D721Med (cell line): ENCODE results near the gene ATP1B1.
A peak's percentile ranks its signal among the peaks of the same experiment; 100 is the strongest.
"Not testable (repeated sequence)": the region's sequence is repeated elsewhere in the genome, so short reads cannot be mapped to it uniquely, and the experiment has no call there.

Source experiments
- DNase-seq: peaks from one replicate; pipeline ENCODE4 v3.0.0; 2011; ENCODE audit warnings: low spot score; ENCODE audit not compliant: insufficient read length
- FAIRE-seq: peaks from 2 replicates; lab custom pipeline; 2011; peaks lifted over from hg19 to GRCh38; lab: Jason Lieb, UNC
- TF ChIP-seq, protein P1 (sequence below): IDR thresholded peaks from 2 replicates; pipeline ENCODE4 v1.5.1; 2012; ENCODE audit warnings: mild to moderate bottlenecking, control low read depth; ENCODE audit not compliant: insufficient read depth; ENCODE audit errors: missing control alignments

Gene ATP1B1

DNA sequence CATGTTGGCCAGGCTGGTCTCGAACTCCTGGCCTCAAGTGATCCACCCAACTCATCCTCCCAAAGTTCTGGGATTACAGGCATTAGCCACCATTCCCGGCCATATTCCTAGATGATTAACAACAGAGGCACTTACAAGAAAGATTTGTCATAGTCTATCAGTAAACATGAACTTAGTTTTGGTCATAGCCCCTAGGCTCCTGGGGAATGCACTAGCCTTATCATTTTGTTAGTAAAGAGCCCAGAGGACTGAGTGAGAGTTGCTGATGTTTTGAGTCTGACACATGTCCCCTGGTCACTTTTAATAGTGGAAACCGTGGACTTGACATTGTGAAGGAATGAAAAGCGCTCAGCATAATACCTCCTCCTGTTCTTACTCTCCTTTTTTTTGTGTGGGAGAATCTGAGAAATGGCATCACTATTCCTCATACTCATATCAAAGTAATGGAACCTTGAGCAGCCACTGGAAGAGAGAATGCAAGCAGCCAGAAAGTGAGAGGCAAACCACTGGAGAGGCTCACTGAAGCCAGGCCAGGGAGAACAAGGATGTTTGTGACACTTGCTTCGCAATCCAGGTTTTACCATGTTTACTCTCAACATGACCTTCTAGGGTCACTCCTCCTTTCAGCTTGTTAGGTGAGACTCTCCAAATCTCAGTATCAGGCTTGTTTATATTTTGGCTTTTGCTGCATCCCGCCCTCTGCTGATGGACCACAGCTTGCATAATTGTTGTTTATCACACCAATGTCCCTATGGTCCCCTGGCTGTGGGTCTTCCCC, 14.8 kb downstream of the ATP1B1 start:
- no peak for FAIRE-seq
- no peak for DNase-seq
- TF ChIP-seq, protein P1, sequence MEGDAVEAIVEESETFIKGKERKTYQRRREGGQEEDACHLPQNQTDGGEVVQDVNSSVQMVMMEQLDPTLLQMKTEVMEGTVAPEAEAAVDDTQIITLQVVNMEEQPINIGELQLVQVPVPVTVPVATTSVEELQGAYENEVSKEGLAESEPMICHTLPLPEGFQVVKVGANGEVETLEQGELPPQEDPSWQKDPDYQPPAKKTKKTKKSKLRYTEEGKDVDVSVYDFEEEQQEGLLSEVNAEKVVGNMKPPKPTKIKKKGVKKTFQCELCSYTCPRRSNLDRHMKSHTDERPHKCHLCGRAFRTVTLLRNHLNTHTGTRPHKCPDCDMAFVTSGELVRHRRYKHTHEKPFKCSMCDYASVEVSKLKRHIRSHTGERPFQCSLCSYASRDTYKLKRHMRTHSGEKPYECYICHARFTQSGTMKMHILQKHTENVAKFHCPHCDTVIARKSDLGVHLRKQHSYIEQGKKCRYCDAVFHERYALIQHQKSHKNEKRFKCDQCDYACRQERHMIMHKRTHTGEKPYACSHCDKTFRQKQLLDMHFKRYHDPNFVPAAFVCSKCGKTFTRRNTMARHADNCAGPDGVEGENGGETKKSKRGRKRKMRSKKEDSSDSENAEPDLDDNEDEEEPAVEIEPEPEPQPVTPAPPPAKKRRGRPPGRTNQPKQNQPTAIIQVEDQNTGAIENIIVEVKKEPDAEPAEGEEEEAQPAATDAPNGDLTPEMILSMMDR, result no peak

DNA sequence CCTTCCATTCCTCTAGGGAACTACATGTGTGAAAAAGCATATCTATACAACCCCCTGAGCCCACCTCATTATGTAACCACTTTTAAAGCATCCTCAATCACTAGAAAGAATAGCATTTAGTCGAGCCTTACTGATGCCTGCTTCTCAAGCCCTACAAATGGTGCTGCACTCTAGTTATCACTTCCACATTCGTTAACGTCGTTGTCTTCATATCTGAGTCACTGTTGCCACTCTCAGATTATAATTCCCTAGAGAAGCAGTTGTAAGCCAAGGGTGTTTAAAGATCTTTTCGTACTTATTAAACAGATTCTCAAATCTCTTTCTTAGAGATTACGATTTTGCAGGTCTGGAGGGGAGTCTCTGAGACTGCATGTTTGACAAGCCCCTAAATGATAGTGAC, 16.5 kb downstream of the ATP1B1 start:
- FAIRE-seq (peak; percentile 67), DNase-seq (no peak)
- TF ChIP-seq, protein P1, result no peak

DNA sequence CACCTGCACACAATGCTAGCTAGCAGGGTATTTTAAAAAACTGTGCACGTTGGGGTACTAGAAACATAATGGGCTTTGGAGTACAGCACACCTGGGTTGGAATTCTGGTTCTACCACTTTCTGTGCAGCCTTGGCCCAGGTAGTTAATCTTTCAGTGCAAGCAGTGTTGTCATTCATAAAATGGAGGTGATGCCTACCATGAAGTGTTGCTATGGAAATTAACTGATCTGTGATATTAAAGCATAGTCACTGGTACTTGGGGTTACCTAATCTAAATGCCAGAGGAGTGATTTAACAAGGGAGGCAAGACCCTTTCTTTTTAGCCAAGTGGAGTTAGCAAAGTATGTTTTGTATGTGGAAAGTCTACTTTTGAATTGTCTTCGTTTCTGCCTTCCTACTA, 18.0 kb downstream of the ATP1B1 start:
- TF ChIP-seq, protein P1, result no peak
- no peak for FAIRE-seq
- no peak for DNase-seq

DNA sequence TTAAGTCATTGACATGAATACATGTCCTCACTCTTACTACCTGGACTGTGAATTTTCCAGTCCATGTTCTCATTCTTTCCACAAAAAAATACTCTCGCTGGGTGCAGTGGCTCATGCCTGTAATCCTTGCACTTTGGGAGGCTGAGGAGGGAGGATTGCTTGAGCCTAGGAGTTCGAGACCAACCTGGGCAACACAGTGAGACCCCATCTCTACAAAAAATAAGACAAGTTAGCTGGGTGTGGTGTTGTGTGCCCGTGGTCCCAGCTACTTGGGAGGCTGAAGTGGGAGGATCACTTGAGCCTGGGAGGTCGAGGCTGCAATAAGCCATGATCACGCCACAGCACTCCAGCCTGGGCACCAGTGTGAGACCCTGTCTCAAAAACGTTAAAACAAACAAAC, 19.1 kb downstream of the ATP1B1 start:
- not testable (repeated sequence) for FAIRE-seq, DNase-seq

DNA sequence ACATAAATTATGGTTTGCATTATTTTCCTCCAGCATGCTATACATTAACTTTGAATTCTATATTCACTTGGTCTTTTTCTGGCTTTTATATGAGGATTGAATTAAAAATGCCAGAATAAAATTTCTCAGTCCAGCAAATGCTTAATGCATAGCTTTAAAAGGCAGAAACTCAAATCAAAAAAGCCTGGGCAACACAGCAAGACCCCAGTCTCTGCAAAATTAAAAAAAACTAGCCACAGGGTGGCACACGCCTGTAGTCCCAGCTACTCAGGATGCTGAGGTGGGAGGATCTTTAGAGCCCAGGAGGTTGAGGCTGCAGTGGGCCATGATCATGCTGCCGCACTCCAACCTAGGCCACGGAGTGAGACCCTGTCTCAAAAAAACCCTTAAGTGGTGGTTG, 19.8 kb downstream of the ATP1B1 start:
- no peak for FAIRE-seq
- TF ChIP-seq, protein P1, result no peak
- DNase-seq, result no peak

DNA sequence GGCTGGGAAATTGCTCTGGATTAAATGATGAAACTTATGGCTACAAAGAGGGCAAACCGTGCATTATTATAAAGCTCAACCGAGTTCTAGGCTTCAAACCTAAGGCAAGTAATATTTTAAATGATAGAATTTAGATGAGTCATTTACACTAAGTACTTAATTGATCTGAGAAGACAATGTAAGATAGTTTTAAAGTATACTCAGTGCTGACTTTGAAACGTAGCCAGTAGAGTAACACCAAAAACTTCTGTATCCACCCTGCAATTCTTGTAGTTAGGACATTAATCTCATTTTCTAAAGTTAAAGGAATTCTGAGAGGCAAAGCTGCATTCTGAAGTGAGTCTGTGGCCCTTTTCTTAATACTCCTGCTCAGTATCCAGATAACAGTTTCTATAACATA, 20.8 kb downstream of the ATP1B1 start:
- TF ChIP-seq, protein P1, result no peak
- FAIRE-seq (no peak), DNase-seq (no peak)

DNA sequence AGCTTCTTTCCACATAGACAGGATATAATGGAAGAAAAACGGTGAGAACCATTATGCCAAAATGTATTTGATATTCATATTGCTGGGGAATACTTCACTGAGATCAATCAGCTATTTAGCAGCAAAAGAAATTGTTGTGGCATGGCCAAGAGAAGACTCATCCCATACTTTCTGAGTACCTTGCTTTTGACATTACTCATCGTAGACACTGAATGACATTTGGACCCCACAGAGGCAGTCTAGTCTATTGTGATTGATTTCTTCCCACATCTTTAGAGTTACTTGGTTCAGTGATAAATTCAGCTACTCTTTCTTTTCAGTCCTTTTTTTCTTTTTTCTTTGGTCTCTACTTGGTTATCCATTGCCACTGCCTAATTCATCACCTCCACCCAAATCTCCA, 22.1 kb downstream of the ATP1B1 start:
- DNase-seq, result no peak
- TF ChIP-seq, protein P1, result no peak
- FAIRE-seq, result no peak
